GM19193 (cell line): ENCODE results near the gene TMTC1.

Experiments used
- POLR2A ChIP-seq: IDR thresholded peaks from 4 replicates; pipeline ENCODE4 v1.6.1; 2011; ENCODE audit not compliant: insufficient read depth, insufficient read length; ENCODE audit errors: extremely low read depth

TMTC1 gene

DNA sequence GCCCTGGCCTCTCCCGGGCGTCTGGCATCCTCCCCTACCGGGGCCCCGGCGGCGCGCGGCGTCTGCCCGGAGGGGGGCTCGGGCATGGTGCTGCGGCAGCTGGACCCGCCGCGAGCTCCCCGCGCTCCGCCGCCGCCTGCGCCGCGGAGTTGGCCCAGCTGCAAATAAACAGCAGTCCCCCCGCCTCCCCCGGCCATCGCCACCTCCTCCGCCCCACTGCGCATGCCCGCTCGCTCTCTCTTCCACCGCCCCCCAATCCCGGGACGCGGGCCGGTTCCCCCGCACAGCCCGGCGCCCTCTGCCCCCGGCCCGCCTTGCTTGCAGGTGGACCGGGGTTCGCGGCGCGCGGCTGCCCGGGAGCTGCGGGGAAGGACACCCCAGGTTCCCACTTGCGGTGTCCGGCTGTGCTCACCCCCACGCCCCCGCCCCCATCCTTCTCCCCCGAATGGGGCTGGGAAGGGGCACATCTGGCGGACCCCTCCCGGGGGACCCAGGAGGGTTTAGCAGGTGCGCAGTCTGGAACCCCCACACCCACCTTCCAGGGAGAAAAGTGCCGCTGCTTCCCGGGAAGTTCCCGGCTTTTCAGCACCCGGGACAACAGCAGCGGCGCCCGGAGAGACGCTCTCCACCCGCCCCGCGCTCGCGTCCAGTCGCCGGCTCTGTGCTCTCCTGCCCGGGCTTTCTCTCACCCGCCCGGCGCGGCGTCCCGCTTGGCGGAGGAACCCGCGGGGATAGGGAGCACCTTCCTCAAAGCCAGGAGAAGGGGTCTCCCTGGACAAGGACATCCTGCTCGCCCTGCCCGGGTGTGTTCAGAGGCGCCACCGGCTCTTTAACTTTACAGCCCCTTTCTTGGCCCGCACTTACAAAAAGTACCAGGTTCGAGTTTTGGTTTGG lies at the start of gene TMTC1:
TSS of gene TMTC1 (minus strand) at position 170 of the 894 bp plus-strand sequence. CDS start 191 bp downstream, outside the sequence.
- peak; percentile 19 for TF ChIP-seq POLR2A

DNA sequence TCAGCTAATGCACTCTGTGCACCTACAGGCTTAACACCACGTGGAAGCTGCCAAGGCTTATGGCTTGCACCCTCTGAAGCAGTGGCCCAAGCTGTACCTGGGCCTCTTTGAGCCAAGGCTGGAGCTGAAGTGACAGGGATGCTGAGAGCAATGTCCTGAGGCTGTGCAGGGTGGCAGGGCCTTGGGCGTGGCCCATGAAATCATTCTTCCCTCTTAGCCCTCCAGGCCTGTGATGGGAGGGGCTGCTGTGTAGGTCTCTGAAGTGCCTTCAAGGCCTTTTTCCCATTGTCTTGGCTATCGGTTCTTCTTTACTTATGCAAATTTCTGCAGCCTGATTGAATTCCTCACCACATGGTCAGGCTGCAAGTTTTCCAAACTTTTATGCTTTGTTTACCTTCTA lies 47.4 kb upstream of the TMTC1 start:
- no peak for TF ChIP-seq POLR2A

DNA sequence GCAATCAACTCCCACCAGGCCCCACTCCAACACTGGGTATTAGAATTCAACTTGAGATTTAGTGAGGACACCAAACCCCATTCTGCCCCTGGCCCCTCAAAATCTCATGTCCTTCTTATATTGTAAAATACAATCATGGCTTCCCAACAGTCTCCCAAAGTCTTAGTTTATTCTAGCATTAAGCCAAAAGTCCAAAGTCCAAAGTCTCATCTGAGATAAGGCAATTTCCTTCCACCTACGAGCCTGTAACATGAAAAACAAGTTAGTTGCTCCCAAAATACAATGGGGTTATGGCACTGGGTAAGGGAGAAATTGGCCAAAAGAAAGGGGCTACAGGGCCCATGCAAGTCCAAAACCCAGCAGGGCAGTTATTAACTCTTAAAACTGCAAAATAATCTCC lies 46.6 kb upstream of the TMTC1 start:
- no peak for TF ChIP-seq POLR2A

DNA sequence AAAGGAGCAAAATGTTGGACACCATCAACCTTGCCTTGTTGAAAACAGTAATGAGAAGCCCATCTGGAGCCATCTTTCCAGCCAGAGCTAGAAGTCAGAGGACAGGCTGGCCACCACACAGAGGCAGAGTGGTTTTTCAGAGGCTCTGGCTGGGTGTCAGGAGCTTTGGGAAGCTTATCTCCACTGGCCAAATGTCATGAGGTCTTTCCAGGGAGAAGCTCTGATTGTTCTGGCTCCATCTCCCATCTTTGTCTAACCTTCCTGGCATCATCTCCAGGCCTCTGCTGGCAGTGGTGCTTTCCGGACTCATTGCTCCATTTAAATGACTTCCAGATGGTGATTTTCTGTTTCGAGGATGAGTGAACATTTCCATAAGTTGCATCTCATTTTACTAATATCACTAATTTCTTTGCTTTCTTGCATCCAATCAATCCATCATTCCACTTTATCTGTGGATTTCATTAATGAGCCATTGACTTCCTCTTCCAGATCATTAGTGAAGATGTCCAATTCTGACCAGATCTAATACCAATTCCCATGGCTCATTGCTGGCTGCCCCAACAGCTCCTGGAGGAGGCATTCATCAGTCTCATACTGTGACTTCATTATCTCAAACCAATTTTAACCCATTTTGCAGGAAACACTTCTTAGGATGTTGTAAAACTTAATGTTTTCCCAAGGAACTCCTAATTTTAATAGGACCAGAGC lies 35.3 kb upstream of the TMTC1 start:
- TF ChIP-seq POLR2A = no peak

DNA sequence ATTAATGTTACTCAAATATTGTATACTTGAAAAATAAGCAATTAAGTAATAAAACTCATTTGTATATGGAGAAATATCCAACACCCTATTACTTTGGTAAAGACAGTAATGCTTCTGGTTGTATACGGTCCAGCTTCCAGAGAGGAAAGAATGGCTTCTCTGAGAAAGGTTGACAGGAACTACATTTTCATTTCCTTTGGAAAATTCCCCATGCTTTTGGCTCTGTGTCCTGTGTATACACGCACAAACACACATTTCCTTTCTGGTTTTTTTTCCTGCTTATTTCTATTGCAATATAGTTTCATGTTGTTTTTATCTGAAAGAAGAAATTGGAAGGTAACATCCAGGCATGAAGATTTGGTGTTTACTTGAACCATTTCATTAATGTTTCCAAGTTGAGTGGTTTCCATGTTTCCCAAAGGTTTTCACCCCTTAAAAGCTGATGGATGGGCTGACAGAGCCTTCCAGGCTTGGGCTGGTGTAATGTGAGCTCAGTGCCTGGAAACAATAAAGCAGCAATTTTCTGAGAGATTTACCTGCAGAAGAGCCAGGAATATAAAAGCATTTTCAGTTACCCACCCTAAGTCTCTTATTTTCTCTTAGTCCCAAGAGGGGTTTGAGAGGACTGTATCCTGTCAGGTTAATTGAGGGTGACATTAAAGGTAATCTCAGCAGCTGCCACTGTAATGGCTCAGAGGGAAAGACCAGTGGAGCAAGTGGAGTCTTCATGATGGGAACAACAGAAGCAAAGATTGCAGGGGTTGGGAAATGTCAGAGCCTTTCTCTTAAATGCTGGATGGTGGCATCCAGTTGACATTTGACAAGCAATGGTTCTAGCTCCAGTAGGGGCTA lies 33.4 kb upstream of the TMTC1 start:
- TF ChIP-seq POLR2A = no peak

DNA sequence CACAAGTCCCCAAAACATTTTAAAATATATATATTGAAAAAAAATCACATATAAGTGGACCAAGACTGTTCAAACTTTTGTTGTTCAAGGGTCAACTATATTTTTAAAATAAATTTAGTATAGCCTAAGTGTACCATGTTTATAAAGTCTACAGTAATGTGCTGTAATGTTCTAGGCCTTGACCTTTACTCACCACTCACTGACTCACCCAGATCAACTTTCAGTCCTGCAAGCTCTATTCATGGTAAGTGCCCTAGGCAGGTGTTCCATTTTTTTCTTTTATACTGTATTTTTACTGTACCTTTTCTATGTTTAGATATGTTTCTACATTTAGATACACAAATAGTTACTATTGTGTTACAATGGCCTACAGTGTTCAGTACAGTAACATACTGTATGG lies 23.4 kb upstream of the TMTC1 start:
- no peak for TF ChIP-seq POLR2A

DNA sequence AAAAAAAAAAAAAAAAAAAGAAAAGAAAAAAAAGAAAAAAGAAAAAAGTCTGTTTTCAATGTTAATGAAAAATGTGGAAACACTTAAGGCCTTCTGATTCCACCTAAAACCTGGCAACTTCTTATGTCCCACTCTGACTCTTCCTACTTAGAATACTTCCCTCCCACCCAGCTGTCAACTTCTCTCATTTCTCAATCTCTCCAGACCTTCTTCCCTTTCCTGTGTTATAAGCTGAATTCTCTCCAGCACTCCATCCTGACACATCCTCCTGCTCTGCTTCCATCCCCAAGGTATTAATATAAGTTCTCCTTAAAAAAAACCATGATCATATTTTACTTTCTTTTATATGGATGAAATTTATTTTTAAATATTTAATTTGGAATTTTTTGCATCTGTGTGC lies 20.3 kb upstream of the TMTC1 start:
- TF ChIP-seq POLR2A = no peak

DNA sequence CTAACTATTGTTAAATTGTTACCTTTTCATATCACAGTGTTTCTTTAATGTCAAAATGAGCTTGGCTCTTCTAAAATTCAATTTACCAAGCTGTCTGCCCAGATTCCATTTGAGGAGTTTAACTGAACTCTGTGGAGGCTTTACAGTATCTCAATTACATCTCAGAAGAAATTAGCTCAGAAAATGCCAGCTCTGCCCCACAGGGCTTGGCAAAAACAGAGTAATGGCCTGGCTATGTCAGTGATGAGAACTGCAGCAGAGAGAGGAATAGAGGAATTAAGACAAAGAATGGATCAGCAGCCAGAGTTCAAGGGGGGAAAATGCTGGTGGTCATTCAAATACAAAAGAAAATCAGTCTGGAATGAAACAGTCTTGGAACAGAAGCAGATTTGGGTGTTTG lies 15.8 kb upstream of the TMTC1 start:
- TF ChIP-seq POLR2A = no peak

DNA sequence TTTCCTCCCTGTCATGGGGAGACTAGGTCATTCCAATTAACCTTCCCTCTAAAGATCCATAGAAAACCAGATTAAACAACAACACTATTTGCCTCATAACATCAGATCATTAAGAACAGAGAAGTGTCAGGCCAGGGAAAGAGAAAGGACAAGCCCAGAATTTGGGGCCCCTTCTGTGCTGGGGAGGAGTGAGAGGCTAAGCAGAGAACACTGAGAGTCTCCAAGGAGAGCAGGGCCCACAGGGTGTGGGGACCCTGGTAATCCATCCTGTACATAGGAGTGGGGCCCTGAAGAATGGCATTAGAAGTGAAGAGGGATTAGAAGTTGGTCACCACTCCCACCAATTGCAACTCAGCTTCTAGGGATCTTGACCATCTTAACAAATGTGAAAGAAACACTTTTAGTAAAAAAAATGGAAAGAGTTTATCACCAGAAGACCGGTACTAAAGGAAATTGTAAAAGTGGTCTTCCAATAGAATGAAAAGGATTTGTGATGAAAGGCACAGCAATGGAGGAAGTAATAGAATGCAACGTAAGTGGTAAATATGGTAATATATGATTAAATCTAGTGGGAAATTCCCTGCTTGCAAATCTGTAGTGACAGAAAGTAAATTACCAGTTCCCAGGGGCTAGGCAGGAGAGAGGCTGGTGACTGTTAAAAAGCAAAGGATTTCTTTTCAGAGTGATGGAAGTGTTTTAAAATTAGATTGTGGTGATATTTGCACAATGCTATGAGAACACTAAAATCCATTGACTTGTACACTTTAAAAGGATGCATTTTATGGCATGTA lies 14.0 kb upstream of the TMTC1 start:
- TF ChIP-seq POLR2A = no peak

DNA sequence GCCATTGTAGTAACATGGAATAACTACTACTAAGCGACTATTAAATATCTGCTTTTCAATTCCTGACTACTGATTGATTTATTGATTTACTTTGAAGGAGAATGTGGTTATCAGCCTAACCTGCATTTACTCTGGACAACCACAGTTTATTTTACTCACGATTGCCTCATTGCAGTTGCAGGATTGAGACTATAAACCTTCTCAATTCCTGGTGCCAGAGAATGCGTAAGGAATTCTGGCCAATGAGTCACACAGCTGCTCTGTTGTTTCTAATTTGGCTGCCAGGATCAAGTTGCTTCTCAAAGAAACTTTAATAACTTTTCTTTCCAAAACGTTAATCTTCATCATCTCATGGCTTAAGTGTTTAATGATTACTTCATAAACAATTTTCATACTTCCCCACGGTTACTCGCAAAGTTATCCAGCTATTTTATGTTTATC lies 13.1 kb upstream of the TMTC1 start:
- no peak for TF ChIP-seq POLR2A

DNA sequence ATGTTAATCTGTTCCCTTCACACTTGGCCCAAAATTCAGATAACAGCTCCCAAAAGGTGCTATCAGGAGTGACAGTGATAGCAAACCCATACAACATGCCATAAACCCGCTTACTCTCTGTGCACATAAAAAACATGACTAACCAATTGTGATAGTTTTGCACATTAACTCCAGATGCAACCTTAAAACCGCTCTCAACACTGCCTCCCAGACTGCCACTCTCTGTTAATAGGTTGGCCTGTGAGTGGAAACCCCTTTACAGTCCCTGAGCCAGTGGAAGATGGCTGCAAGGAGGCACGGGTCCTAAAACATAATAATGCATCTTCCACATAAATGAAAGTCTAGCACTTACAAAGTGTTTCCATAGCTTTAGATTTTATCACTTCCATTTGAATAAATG lies 12.0 kb upstream of the TMTC1 start:
- TF ChIP-seq POLR2A = no peak

DNA sequence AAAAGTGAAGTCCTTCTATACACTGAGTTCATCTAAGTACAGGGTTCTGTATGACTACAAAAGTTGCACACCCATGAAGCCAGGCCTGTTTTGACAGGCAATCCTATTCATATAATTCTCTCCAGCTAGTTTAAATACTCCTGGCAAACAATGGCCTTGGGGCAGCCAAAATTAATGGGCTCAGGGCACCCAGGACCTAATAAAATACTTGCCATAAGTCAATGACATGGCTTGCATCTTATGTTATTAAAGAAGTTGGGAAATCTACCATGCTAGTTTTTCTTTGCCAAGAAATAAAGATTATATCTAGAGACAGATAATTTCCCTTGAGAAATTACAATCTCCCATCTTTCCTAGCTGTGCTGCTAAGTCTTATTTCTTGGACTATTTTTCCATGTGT lies 11.1 kb upstream of the TMTC1 start:
- no peak for TF ChIP-seq POLR2A

DNA sequence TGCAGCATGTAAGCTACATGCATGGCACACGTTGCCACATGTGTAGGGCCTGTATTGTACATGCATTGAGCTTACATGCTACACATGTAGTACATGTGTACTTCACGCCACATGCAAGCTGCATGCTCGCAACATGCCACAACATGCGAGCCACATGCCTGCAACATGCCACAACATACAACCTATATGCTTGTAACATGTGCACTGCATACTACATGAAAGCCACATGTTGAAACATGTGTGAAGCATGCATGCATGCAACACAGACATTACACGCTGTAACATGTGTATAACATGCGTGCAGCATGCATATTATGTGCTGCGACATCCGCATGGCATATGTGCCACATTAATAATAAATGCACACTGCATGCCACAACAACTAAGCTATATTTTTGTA lies 9.1 kb upstream of the TMTC1 start:
- TF ChIP-seq POLR2A = no peak

DNA sequence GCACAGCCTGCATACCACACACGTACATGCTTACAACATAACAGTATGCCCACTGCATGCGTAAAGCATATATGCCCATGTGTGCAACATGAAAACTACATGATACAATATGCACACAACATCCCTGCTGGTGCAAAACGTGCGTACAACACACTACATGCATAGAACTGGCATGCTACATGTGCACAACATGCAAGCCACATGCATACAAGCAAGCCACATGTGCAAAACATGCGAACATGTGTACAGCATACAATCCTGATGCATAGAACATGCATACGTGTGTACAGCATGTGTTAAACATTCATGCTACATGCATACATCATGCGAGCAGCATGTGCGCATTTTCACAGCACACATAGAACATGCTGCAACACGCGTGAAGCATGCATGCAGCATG lies 8.4 kb upstream of the TMTC1 start:
- TF ChIP-seq POLR2A = no peak
